ENCODE results near the gene WDR27. TPM values are rescaled to one million over a fixed set of nuclear protein-coding genes. Genes with fewer than 3 reads are reported as not detected.

WDR27 gene
- polyA plus RNA-seq, 1 donor from 2014 or later, result 35.8 TPM

GRCh38 chr6:169490830-169491229 lies 211.0 kb downstream of the WDR27 start:
- TF ChIP-seq SMC3 (conservative IDR thresholded peaks at IDR 0.05; ENCODE audit: poor library complexity) (no peak), EZH2 (IDR thresholded peaks at IDR 0.05; ENCODE audit: borderline replicate concordance, insufficient read depth, low read length, poor library complexity, severe bottlenecking) (no peak), POLR2AphosphoS5 (IDR thresholded peaks at IDR 0.05) (no peak), MXI1 (conservative IDR thresholded peaks at IDR 0.05; ENCODE audit: poor library complexity, severe bottlenecking) (no peak), REST (IDR thresholded peaks at IDR 0.05; ENCODE audit: borderline replicate concordance) (no peak), CTCF (IDR thresholded peaks at IDR 0.05; ENCODE audit: poor library complexity, severe bottlenecking) (no peak), RAD21 (conservative IDR thresholded peaks at IDR 0.05) (no peak), EP300 (conservative IDR thresholded peaks at IDR 0.05; ENCODE audit: poor library complexity, severe bottlenecking) (no peak), TAF1 (IDR thresholded peaks at IDR 0.05; ENCODE audit: low read depth) (no peak)
- H2AFZ ChIP-seq (ENCODE audit: low read depth, low read length), result no peak overlapping the region
- H3K36me3 ChIP-seq (ENCODE audit: insufficient read depth, low read length), result no peaks in the 10 kb centered on the region
- no peaks in the 10 kb centered on the region for H3K79me2 ChIP-seq (replicated peaks; ENCODE audit: insufficient read depth, low read length)
- H3K4me2 ChIP-seq (ENCODE audit: low read length), result no peak overlapping the region
- no peaks in the 10 kb centered on the region for H3K9me3 ChIP-seq (ENCODE audit: low read length)
- no peaks in the 10 kb centered on the region for H3F3A ChIP-seq (ENCODE audit: insufficient read depth, low read length, poor library complexity, severe bottlenecking)
- H4K20me1 ChIP-seq (ENCODE audit: insufficient read depth), result no peaks in the 10 kb centered on the region
- H3K4me3 ChIP-seq (ENCODE audit: low read length), result no peak overlapping the region
- no peak overlapping the region for H3K9ac ChIP-seq (ENCODE audit: low read length)
- H3K9me2 ChIP-seq (ENCODE audit: insufficient read depth, low read length), result no peaks in the 10 kb centered on the region
- H3K27me3 ChIP-seq (ENCODE audit: insufficient read depth, low read depth, low read length), result no peaks in the 10 kb centered on the region
- no peak overlapping the region for H3K27ac ChIP-seq (ENCODE audit: low read length)

- Histone ChIP-seq H3K36me3 (ENCODE audit: insufficient read depth, low read length) (no peaks in the 10 kb centered on the region), H2AFZ (ENCODE audit: low read depth, low read length) (no peak overlapping the region), H3K4me2 (ENCODE audit: low read length) (no peak overlapping the region), H3K9ac (ENCODE audit: low read length) (no peak overlapping the region), H3K9me3 (ENCODE audit: low read length) (no peaks in the 10 kb centered on the region), H3K9me2 (ENCODE audit: insufficient read depth, low read length) (no peaks in the 10 kb centered on the region), H3K79me2 (replicated peaks; ENCODE audit: insufficient read depth, low read length) (no peaks in the 10 kb centered on the region), H3K27ac (ENCODE audit: low read length) (no peak overlapping the region), H3K4me3 (ENCODE audit: low read length) (no peak overlapping the region), H4K20me1 (ENCODE audit: insufficient read depth) (no peaks in the 10 kb centered on the region), H3F3A (ENCODE audit: insufficient read depth, low read length, poor library complexity, severe bottlenecking) (no peaks in the 10 kb centered on the region), H3K27me3 (ENCODE audit: insufficient read depth, low read depth, low read length) (no peaks in the 10 kb centered on the region)
- no peak for TF ChIP-seq MXI1 (conservative IDR thresholded peaks at IDR 0.05; ENCODE audit: poor library complexity, severe bottlenecking)
- no peak for TF ChIP-seq EP300 (conservative IDR thresholded peaks at IDR 0.05; ENCODE audit: poor library complexity, severe bottlenecking)
- no peak for TF ChIP-seq TAF1 (IDR thresholded peaks at IDR 0.05; ENCODE audit: low read depth)
- no peak for TF ChIP-seq CTCF (IDR thresholded peaks at IDR 0.05; ENCODE audit: poor library complexity, severe bottlenecking)
- TF ChIP-seq RAD21 (conservative IDR thresholded peaks at IDR 0.05), result no peak
Observed at GRCh38 chr6:169490246-169490641, 211.6 kb downstream of the WDR27 start.

Measured in neural cell (in vitro differentiated cells).